DND-41 (cell line): ENCODE data around the gene MRPL33.
"Not testable (repeated sequence)": the region's sequence is repeated elsewhere in the genome, so short reads cannot be mapped to it uniquely, and the experiment has no call there.

Source experiments
- ATAC-seq: fragments of 200-7000 bp; cut with Tn5 transposase; 3 replicates; pipeline ENCODE4 v1.9.1; 2021; ENCODE audit warnings: low read depth; ENCODE audit not compliant: insufficient read depth
- DNase-seq: peaks from one replicate; pipeline ENCODE4 v3.0.0-alpha.2; 2020
- H2AFZ ChIP-seq: 2 replicates; pipeline ENCODE4 v1.6.0; 2012; ENCODE audit warnings: low read depth, low read length
- H3K27ac ChIP-seq: 2 replicates; pipeline ENCODE4 v1.5.1; 2012; ENCODE audit warnings: low read length, inconsistent platforms
- H3K27me3 ChIP-seq: fragments of 200-600 bp; sonication (generic); 2 replicates; pipeline ENCODE4 v1.6.0; 2012; ENCODE audit warnings: low read length, mild to moderate bottlenecking, inconsistent platforms; ENCODE audit not compliant: insufficient read depth, poor library complexity
- H3K36me3 ChIP-seq: 2 replicates; pipeline ENCODE4 v1.5.1; 2012; ENCODE audit warnings: low read length, inconsistent platforms; ENCODE audit not compliant: insufficient read depth
- H3K4me1 ChIP-seq: 2 replicates; pipeline ENCODE4 v1.5.1; 2012; ENCODE audit warnings: mild to moderate bottlenecking, low read length; ENCODE audit not compliant: insufficient read depth
- H3K4me2 ChIP-seq: 2 replicates; pipeline ENCODE4 v1.6.0; 2012; ENCODE audit warnings: mild to moderate bottlenecking, moderate library complexity, low read length, inconsistent platforms; ENCODE audit not compliant: insufficient read depth
- H3K4me3 ChIP-seq, 2 experiments: fragments of 200-600 bp in 1 of 2; shearing (Covaris generic) in 1 of 2; 2 replicates each; pipeline ENCODE4 v1.5.1; 2012 to 2016; ENCODE audit warnings: inconsistent platforms in 2 of 2, low read length in 2 of 2, mild to moderate bottlenecking in 2 of 2, low read depth in 1 of 2, moderate library complexity in 1 of 2
- H3K79me2 ChIP-seq: 2 replicates; pipeline ENCODE4 v1.6.0; 2012; ENCODE audit warnings: low read length, inconsistent platforms; ENCODE audit not compliant: insufficient read depth
- H3K9ac ChIP-seq: 2 replicates; pipeline ENCODE4 v1.6.0; 2012; ENCODE audit warnings: low read depth, mild to moderate bottlenecking, inconsistent platforms, low read length, moderate library complexity
- H3K9me3 ChIP-seq: 2 replicates; pipeline ENCODE4 v1.5.1; 2012; ENCODE audit warnings: low read length, moderate library complexity, mild to moderate bottlenecking, inconsistent platforms; ENCODE audit not compliant: insufficient read depth, severe bottlenecking
- H4K20me1 ChIP-seq: 2 replicates; pipeline ENCODE4 v1.6.0; 2012; ENCODE audit warnings: low read length; ENCODE audit not compliant: insufficient read depth
- EZH2 ChIP-seq: IDR thresholded peaks from 3 replicates; pipeline ENCODE4 v1.6.1; 2012; ENCODE audit warnings: borderline replicate concordance, low read depth, mild to moderate bottlenecking, moderate library complexity, low read length, inconsistent platforms; ENCODE audit not compliant: severe bottlenecking
- TF ChIP-seq, protein P1 (sequence below): IDR thresholded peaks from 2 replicates; pipeline ENCODE4 v1.5.1; 2012; ENCODE audit warnings: borderline replicate concordance, low read length, moderate library complexity, mild to moderate bottlenecking; ENCODE audit not compliant: poor library complexity, severe bottlenecking; ENCODE audit errors: extremely low read depth

Gene MRPL33

DNA sequence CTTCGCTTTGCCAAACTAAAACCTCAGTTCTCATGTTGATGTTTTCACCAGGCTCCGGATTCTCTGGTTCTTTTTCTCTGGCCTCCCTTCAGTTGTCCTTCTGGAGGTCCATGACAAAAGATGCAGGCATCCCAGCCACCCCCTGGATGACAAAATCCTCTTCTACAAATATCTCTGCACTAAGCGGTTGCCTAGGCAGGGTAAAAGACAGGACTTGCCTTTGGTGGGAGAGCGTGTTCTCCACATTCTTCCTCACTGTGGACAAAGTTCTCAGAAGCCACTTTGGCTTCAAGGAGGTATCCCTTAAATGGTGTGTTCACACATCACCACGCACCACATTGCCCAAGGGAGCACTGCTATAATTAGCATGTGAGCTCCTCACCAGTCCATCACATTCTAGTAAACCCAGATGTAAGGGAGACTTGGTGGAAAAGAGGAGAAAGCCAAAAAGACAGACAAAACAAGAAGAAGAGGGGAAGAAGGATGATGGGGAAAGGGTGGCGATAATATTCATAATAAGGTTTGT lies 23.6 kb upstream of the MRPL33 start:
- Histone ChIP-seq H3K27ac (no peak overlapping the region), H4K20me1 (no peaks in the 10 kb centered on the region), H3K79me2 (no peaks in the 10 kb centered on the region), H2AFZ (no peak overlapping the region), H3K36me3 (no peaks in the 10 kb centered on the region), H3K4me1 (no peaks in the 10 kb centered on the region), H3K27me3 (no peaks in the 10 kb centered on the region), H3K9ac (no peak overlapping the region), H3K9me3 (no peaks in the 10 kb centered on the region), H3K4me3 (no peak overlapping the region), H3K4me2 (no peak overlapping the region)
- no peak for ATAC-seq
- TF ChIP-seq, protein P1, sequence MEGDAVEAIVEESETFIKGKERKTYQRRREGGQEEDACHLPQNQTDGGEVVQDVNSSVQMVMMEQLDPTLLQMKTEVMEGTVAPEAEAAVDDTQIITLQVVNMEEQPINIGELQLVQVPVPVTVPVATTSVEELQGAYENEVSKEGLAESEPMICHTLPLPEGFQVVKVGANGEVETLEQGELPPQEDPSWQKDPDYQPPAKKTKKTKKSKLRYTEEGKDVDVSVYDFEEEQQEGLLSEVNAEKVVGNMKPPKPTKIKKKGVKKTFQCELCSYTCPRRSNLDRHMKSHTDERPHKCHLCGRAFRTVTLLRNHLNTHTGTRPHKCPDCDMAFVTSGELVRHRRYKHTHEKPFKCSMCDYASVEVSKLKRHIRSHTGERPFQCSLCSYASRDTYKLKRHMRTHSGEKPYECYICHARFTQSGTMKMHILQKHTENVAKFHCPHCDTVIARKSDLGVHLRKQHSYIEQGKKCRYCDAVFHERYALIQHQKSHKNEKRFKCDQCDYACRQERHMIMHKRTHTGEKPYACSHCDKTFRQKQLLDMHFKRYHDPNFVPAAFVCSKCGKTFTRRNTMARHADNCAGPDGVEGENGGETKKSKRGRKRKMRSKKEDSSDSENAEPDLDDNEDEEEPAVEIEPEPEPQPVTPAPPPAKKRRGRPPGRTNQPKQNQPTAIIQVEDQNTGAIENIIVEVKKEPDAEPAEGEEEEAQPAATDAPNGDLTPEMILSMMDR = no peak
- TF ChIP-seq EZH2 = no peak
- DNase-seq = no peak

DNA sequence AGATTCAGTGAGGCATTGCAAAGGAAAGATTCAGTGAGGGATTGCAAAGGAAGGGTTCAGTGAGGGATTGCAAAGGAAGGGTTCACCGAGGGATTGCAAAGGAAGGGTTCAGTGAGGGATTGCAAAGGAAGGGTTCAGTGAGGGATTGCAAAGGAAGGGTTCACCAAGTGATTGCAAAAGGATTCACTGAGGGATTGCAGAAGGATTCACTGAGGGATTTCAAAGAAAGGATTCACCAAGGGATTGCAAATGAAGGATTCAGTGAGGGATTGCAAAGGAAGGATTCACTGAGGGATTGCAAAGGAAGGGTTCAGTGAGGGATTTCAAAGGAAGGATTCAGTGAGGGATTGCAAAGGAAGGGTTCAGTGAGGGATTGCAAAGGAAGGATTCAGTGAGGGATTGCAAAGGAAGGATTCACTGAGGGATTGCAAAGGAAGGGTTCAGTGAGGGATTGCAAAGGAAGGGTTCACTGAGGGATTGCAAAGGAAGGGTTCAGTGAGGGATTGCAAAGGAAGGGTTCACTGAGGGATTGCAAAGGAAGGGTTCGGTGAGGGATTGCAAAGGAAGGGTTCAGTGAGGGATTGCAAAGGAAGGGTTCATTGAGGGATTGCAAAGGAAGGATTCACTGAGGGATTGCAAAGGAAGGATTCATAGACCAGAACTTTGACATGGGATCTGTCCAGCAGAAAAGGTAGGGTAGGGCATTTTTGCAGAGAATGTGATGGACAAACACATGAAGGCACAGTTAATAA lies 22.5 kb upstream of the MRPL33 start:
- H3K9me3 ChIP-seq, H3K27me3 ChIP-seq, DNase-seq, H3K9ac ChIP-seq, H3K36me3 ChIP-seq, H3K27ac ChIP-seq, H4K20me1 ChIP-seq, H3K79me2 ChIP-seq, H3K4me3 ChIP-seq, H3K4me1 ChIP-seq, ATAC-seq, H2AFZ ChIP-seq, H3K4me2 ChIP-seq: not testable (repeated sequence)

DNA sequence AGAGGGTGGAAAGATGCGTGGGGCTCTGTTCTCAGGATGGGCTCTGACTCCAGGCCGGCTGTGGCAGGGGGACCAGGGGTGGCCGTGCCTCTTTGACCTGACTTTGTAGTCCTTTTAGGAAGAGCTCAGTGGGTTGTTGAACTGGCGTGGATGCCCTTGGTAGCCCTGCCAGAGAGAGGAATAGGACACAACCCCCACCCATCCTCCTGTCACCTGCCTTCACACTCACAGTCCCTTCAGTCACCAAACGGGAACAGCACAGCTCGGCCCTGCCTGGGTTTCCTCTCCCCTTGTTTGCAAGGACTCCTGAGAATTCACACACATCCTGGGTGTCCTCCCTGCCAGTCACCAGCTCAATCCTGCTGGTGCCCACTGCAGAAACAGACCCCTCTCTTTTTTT lies 20.1 kb upstream of the MRPL33 start:
- ATAC-seq = no peak
- H3K9ac ChIP-seq = no peak overlapping the region
- no peaks in the 10 kb centered on the region for H4K20me1 ChIP-seq
- no peak overlapping the region for H3K4me3 ChIP-seq
- no peak overlapping the region for H3K27ac ChIP-seq
- no peaks in the 10 kb centered on the region for H3K9me3 ChIP-seq
- H3K4me2 ChIP-seq = no peak overlapping the region
- DNase-seq = no peak
- no peaks in the 10 kb centered on the region for H3K79me2 ChIP-seq
- TF ChIP-seq, protein P1 = no peak
- no peak for TF ChIP-seq EZH2
- no peaks in the 10 kb centered on the region for H3K4me1 ChIP-seq
- no peak overlapping the region for H2AFZ ChIP-seq
- H3K27me3 ChIP-seq = no peaks in the 10 kb centered on the region
- no peaks in the 10 kb centered on the region for H3K36me3 ChIP-seq

DNA sequence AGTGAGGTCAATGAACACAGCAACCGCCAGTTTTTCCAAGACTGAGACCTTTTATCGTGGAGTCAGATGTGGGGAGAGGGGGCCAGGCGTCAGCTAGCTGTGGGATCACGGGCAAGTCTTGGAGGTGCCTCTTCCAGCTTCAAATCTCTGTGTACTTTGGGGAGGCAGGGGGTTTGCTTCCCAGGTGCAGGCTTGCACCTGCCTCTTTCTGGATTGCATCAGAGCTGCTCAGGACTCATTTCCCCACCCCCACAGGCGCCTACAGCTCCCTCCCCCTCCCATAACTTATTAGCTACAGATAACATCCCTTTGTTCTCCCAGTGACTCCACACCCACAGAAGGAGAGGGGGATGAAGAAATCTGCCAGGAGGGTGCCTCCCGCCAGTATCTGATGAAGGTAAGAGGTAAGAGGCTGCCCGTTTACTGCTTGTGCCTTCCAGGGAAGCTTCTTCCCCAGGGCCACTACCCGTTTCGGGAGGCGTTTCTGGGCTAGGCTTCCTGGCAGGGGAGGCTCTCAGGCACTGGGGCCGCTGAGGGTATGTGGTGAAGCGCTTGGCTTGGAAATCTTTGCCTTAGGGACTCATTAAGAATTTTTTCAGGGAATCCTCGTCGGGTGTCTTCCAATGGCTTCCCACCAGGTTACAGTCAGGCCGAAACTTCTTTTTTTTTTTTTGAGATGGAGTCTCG lies 18.8 kb upstream of the MRPL33 start:
- H3K4me3 ChIP-seq = no peak overlapping the region
- no peak overlapping the region for H3K4me2 ChIP-seq
- DNase-seq (no peak), ATAC-seq (no peak)
- no peaks in the 10 kb centered on the region for H3K79me2 ChIP-seq
- H3K9me3 ChIP-seq = no peaks in the 10 kb centered on the region
- no peak overlapping the region for H3K9ac ChIP-seq
- no peak overlapping the region for H3K27ac ChIP-seq
- H4K20me1 ChIP-seq = no peaks in the 10 kb centered on the region
- H3K4me1 ChIP-seq = no peaks in the 10 kb centered on the region
- no peaks in the 10 kb centered on the region for H3K36me3 ChIP-seq
- no peak overlapping the region for H2AFZ ChIP-seq
- TF ChIP-seq, protein P1 = no peak
- no peak for TF ChIP-seq EZH2
- H3K27me3 ChIP-seq = no peaks in the 10 kb centered on the region
